Ishikawa (cell line): Measurements from ENCODE around the gene PRXL2B.

ENCODE experiments used
- RAD21 ChIP-seq: IDR thresholded peaks from 2 replicates; pipeline ENCODE4 v1.6.1; 2012; ENCODE audit warnings: low read depth
- TF ChIP-seq, protein P1 (sequence below): IDR thresholded peaks from 2 replicates; pipeline ENCODE4 v1.6.1; 2012; ENCODE audit warnings: low read depth, mild to moderate bottlenecking

DNA sequence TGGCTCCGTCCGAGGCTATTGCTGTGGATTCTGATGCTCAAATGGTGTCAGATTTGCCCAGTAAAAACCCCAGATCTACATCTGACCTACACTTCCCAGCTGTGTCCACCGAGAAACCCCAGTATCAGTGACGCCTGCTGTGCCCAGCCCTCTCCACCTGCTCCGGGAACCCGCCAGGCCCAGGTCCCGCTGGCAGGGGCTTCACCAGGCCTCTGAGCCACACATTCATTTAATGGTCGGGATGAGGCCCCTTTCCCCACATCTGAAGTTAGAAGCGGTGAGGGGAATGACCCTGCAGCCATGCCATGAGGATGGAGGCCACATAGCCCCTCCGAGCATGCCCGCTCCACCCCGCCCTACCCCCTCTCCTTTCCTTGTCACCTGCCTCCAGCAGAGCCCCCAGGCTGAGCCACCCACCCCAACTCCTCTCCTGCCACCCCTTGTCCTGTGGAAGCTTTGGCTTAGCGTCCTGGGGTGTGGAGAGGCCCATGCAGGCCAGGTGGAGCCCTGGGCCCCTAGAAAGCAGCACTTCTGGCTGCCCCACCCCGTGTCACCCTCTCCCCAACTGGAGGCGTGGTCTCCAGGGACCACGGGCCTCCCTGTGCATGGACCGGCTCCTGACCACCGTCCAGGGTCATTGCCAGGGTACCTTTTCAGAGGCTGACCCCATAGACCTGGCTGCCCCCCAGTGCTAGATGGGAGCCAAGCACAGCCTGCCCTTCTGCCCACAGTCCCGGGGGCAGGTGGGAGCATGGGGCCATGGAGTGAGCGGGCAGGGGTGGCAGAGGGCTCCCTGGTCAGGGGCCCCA, 22.4 kb upstream of the PRXL2B start:
- TF ChIP-seq, protein P1, sequence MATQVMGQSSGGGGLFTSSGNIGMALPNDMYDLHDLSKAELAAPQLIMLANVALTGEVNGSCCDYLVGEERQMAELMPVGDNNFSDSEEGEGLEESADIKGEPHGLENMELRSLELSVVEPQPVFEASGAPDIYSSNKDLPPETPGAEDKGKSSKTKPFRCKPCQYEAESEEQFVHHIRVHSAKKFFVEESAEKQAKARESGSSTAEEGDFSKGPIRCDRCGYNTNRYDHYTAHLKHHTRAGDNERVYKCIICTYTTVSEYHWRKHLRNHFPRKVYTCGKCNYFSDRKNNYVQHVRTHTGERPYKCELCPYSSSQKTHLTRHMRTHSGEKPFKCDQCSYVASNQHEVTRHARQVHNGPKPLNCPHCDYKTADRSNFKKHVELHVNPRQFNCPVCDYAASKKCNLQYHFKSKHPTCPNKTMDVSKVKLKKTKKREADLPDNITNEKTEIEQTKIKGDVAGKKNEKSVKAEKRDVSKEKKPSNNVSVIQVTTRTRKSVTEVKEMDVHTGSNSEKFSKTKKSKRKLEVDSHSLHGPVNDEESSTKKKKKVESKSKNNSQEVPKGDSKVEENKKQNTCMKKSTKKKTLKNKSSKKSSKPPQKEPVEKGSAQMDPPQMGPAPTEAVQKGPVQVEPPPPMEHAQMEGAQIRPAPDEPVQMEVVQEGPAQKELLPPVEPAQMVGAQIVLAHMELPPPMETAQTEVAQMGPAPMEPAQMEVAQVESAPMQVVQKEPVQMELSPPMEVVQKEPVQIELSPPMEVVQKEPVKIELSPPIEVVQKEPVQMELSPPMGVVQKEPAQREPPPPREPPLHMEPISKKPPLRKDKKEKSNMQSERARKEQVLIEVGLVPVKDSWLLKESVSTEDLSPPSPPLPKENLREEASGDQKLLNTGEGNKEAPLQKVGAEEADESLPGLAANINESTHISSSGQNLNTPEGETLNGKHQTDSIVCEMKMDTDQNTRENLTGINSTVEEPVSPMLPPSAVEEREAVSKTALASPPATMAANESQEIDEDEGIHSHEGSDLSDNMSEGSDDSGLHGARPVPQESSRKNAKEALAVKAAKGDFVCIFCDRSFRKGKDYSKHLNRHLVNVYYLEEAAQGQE = no peak
- TF ChIP-seq RAD21 = no peak
